HG03280 (cell line): Measurements from ENCODE around the gene TPRN.

Experiments
- ATAC-seq: cut with Tn5 transposase; IDR thresholded peaks from one replicate; pipeline ENCODE4 v1.9.1; 2021; ENCODE audit warnings: mild to moderate bottlenecking, moderate library complexity; ENCODE audit not compliant: unreplicated experiment

TPRN gene

DNA sequence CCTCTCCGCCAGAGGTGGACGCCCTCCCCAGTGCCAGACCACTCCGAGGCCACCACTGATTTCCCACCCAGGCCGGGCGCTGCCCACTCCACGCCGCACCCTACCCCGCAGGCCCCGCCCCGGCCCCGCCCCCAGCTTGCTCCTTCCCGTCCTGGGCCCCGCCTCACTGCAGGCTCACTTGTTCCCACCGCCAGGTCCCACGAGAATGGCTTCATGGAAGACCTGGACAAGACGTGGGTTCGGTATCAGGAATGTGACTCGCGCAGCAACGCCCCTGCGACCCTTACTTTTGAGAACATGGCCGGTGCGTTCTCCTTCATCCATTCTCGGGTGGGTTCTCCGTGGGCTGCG lies 37.2 kb downstream of the TPRN start:
- ATAC-seq, result no peak

DNA sequence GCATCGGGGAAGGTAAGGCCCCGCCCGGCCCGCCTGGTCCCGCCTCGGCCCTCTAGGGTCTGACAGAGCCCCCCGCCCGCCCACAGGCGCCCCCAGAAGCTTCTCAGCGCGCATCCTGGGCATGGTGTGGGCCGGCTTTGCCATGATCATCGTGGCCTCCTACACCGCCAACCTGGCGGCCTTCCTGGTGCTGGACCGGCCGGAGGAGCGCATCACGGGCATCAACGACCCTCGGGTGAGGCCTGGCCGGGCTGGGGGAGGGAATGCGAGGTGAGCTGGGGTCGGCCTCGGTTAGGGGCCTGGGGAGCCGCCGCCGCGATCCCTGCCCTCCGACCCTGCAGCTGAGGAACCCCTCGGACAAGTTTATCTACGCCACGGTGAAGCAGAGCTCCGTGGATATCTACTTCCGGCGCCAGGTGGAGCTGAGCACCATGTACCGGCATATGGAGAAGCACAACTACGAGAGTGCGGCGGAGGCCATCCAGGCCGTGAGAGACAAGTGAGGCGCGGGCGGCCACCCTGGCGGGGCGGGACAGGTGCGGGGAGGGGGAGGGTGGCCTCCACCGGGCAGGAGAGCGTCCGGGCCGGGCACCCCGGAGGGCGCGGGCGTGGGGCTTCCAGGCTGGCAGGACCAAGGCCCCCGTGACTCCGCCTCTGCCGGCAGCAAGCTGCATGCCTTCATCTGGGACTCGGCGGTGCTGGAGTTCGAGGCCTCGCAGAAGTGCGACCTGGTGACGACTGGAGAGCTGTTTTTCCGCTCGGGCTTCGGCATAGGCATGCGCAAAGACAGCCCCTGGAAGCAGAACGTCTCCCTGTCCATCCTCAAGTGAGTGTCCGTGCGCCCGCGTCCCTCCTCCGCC lies 37.8 kb downstream of the TPRN start:
- no peak for ATAC-seq

DNA sequence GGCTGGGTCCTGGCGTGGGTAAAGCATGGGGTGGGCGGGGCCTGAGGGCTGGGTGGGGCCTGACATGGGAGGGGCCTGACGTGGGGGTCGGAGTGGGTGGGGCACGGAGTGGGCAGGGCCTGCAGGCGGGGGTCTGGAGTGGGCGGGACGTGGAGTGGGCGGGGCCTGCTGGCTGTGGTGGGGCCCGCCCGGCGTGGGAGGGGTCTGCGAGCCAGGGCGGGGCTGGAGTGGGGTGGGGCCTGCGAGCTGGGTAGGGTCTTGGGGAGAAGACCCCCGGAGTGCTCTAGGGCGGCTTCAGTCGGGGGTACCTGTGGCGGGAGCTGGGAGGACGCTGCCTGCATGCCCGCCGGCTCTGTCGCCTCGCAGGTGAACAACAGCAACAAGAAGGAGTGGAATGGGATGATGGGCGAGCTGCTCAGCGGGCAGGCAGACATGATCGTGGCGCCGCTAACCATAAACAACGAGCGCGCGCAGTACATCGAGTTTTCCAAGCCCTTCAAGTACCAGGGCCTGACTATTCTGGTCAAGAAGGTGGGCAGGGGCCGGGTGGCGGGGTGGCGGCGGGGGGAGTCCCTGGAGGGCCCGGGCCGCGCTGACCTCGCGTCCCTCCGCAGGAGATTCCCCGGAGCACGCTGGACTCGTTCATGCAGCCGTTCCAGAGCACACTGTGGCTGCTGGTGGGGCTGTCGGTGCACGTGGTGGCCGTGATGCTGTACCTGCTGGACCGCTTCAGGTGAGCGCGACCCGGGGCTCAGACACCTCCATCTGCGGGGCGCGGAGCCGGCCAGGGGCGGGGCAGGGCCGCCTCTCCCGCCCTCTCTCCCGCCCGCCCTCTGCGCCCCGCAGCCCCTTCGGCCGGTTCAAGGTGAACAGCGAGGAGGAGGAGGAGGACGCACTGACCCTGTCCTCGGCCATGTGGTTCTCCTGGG lies 38.7 kb downstream of the TPRN start:
- ATAC-seq, result no peak

DNA sequence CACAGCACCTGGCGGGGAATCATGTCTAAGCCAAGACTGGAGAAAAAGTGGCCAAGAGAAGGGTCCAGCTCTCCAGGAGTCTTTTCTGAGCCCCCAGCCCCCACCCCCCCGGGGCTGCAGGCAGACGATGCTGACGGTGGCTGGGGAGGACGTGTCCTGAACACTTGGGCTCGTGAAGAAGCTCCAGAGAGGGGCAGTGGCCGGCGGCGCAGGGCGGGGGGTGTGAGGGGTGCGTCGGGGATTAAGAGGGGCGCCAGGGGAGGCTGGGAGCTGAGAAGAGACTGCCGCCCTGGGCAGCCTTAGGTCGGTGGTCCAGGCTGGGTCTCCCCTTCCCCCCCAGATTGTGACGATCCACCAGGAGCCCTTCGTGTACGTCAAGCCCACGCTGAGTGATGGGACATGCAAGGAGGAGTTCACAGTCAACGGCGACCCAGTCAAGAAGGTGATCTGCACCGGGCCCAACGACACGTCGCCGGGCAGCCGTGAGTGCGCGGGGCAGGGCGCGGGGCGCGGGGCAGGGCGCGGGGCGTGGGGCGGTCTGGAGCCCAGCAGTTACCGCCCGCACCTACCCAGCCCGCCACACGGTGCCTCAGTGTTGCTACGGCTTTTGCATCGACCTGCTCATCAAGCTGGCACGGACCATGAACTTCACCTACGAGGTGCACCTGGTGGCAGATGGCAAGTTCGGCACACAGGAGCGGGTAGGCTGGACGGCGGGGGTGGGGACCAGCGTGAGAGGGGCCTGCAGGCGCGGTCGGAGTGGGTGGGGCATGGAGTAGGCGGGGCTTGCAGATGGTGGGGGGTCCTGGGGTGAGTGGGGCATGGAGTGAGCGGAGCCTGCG lies 39.6 kb downstream of the TPRN start:
- no peak for ATAC-seq

DNA sequence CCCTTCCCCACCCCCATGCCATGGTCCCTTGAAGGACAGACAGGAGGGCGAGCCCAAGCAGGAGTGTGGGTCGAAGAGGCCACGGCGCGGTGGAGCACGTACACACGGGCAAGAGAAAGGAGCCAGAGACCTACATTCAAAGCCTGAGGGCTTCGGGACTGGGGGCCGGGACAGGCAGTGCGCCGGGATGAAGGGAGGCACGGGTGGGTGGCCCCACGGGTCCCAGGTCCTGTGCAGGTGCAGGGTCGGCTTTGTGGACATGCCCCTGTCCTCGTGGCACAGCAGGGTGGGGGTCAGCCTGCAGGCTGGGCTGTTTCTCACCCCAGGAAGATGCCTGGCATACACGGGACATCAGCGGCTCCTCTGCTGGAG lies 40.5 kb downstream of the TPRN start:
- ATAC-seq, result no peak

DNA sequence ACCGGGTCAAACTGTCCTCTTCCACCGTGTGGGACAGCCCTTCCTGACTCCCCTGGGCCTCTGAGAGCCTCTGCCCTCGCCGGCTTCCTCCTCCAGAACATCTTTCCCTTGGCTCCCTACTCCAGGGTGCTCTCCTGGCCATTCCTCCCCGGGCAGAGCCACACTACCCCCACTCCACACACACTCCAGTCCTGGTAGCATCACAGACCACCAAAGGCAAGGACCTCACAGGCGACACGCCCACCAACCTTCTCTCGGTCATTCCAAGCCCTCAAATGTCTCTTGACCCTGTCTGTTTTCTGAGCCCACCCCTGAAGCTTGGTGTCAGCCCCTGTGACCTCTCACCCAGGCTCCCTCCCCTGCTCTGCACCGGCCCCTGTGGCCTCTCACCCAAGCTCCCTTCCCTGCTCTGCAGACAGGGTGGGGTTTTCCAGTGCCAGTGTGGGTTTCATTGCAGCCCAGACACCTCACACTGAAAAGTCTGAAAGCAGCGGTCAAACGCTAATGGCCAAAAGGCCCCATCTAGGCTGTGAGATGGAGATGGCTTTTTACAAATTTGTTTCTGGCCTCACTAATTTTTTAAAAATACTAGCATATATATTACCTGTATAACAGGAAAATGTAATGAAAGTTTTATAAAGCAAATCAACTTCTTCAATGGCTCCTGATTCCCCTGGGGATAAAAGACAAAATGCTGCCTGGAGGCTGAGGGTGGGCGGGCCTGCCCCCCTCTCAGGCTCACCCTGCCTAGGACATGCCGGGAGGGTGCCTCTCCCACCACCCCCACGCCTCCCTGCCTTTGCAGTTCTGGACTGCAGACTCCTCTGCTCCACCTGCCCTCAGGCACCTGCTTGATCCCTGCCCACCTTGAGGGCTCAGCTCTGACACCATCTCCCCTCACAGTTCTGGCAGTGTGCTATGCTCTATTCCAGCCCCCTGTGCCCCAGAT lies 41.2 kb downstream of the TPRN start:
- ATAC-seq, result no peak

DNA sequence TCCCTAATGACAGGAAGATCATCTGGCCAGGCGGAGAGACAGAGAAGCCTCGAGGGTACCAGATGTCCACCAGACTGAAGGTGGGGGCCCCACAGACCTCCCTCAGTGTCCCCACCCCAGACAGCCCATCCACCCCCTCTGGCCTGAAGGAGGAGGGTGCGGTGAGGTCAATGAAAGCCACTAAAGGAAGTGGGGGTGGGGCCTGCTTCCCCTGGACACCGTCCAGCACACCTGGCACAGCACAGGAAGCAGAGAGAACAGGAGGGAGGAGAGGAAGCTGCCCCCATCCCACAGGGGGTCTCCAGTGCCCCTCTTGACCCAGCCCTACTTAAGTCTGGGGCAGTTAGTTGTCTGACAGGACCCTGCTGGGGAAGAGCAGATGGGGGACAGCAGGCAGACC lies 41.9 kb downstream of the TPRN start:
- ATAC-seq, result no peak

DNA sequence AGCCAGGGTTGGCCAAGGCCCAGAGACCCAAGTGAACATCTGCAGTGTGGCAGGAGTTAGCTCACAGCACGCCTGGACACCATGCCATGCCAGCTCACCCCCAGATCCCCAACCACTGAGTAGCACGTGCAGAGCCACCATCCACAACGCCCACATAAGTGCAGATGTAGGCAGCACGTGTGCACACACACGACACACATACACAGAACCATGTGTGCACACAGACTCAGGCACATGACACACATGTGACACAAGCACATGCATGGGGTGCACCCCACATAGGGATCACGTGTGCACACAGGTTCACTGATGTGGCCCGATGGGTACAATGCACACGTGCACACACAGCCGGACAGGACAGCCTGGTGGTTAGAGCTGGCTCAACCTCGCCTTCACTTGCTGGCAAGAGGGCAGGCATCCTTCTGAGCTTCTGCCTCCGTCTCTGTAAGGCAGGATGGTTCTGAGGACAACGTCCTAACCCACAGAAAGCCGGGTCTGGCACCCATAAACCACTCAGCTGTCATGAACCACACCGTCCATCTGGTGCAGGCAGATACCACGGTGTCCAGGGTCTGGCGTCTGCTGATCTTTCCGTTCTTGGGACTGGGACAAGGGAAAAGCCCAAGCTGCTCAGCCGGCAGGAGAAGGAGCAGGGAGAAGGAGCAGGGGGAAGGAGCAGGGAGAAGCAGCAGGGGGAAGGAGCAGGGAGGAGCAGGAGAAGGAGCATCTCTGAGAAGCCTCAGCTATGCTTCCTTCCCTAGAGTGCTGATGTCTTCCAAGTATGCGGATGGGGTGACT lies 42.7 kb downstream of the TPRN start:
- no peak for ATAC-seq

DNA sequence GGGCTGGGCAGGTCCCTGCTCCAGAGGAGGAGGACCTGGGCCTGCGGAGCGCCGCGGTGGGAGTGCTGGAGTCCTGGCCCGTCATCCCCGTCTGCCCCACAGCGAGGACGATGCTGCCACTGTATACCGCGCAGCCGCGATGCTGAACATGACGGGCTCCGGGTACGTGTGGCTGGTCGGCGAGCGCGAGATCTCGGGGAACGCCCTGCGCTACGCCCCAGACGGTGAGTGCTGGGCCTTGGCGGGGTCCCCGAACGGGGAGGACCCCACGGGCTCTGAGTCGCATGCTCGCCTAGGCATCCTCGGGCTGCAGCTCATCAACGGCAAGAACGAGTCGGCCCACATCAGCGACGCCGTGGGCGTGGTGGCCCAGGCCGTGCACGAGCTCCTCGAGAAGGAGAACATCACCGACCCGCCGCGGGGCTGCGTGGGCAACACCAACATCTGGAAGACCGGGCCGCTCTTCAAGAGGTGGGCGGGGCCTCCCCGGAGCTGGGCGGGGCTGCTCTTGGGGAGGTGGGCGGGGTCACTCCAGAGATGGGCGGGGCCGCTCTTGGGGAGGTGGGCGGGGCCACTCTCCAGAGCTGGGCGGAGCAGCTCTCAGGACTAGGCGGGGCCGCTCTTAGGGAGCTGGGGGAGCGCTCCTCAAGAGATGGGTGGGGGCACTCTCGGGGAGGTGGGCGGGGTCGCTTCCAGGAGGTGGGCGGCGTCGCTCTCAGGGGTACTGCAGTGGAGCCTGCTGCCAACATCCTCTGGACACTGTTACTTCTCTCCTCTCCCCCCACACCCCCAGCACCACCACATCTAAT lies 43.8 kb downstream of the TPRN start:
- ATAC-seq, result peak; percentile 40

DNA sequence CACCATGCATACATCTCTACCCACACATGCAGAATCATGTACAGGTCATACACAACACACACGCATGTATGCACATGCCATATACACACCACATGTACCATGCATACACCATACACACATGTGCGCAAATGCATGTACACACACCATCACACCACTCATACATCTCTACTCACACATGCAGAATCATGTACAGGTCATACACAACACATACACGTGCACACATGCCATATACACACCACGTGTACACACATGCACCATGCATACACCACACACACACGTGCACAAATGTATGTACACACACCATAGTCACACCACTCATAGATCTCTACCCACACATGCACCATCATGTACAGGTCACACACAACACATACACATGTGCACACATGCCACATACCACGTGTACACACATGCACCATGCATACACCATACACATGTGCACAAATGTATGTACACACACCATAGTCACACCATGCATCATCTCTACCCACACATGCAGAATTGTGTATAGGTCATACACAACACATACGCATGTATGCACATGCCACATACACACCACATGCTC lies 47.6 kb downstream of the TPRN start:
- no peak for ATAC-seq

DNA sequence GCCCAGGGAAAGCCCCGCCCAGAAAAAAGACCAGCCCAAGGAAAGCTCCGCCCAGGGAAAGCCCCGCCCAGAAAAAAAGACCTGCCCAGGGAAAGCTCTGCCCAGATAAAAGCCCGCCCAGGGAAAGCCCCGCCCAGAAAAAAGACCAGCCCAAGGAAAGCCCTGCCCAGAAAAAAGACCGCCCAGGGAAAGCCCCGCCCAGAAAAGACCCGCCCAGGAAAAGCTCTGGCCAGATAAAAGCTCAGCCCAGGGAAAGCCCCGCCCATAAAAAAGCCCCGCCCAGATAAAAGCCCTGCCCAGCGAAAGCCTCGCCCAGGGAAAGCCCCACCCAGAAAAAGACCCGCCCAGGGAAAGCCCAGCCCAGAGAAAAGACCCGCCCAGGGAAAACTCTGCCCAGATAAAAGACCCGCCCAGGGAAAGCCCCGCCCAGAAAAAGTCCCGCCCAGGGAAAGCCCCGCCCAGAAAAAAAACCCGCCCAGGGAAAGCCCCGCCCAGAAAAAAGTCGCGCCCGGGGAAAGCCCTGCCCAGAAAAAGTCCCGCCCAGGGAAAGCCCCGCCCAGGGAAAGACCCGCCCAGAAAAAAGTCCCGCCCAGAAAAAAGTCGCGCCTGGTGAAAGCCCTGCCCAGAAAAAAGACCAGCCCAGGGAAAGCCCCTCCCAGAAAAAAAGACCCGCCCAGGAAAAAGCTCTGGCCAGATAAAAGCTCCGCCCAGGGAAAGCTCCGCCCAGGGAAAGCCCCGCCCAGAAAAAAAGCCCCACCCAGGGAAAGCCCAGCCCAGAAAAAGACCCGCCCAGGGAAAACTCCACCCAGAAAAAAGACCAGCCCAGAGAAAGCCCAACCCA lies 49.7 kb downstream of the TPRN start:
- ATAC-seq, result peak; percentile 43

DNA sequence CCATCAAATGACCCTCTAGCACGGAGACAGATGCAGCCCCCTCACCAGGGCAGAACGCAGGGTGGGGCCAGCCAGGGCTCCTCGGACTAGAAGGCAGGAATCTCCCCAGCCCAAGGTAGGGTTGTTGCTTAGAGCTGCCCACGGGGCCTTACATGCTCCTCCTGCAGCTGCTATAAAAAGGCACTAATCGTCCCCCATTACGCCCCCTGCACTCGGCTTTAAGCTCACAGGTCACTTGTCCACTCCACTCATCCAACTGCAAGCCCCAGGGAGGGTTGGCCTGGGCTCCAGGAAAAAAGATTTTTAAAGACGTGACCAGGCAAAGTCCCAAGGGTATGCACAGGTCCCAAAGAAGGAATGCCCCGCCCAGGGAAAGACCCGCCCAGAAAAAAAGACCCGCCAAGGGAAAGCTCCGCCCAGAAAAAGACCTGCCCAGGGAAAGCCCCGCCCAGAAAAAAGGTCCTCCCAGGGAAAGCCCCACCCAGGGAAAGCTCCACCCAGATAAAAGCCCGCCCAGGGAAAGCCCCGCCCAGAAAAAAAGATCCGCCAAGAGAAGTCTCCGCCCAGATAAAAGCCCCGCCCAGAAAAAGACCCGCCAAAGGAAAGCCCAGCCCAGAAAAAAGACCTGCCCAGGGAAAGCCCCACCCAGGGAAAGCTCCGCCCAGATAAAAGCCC lies 50.5 kb downstream of the TPRN start:
- peak; percentile 27 for ATAC-seq

DNA sequence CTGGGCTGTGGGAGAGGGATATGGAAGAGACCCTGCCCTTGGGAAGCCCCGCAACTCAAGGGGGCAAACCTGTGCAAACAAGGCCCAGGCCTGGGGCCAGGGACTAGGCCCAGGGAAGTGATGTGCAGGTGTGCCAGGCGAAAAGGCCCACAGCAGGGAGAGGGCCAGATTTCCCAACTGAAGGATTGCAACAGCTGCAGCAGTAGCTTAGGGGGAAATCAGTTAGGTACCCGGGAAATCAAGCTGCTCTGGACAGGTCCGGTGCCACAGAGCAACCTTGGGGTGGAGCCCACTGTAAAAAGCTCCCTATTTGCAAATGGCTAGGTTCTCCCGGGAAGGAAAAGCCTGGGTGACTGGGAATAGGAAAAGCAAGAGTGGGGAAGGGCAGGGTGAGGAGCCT lies 51.2 kb downstream of the TPRN start:
- ATAC-seq, result no peak

DNA sequence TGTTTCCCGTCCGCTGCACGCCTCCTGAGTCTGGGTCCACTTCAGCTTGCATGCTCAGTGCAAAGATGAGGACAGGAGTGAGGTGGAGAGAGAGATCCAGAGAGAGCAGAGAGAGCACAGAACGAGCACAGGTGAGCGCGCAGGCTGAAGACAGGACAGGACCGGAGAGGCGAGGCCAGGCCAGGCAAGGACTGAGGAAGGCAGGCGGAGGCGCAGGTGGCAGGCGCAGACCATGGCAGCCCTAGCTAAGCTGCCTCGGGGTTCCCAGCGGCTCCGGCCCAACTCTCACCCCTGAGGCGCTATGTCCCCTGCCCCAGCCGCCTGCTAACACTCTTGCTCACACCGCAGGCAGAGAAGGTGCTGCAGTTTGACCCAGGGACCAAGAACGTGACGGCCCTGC lies 51.9 kb downstream of the TPRN start:
- ATAC-seq, result no peak

DNA sequence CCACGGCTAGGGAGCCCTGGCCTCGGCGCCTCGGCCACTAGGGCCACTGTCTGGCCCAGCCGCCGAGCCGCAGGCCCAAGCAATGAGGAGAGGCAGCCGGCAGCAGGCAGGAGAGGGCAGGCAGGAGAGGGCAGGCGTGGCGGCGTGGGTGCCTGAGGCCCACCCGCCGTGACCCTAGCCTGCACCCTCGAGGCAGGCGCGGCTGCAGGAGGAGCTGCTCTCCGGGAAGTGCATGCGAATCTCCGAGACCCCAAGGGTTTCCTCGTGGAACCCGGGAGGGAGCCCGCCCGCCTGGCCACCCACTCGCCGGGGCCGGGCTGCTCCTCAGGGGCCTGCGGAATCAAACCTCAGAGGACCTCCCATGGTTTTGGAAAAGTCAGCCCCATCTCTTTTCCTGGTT lies 52.3 kb downstream of the TPRN start:
- ATAC-seq, result no peak

DNA sequence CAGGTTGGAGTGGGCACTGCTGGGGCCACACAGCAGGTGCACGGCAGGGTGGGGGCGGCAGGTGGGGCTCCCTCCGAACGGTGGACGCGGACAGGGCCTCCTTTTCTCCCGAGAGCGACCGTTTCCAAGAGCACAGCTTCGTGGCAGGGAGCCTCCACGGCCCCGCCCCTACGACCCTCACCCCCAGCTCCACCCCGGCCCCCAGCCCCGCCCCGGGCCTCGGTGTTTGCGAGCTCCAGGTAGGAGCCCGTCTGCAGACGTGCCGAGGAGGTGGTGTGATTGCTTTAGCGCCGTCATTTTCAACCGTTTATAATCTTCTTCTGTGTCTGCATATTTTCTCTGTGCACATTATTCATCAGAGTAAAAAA lies 52.8 kb downstream of the TPRN start:
- no peak for ATAC-seq
